ENCODE data around the gene GLB1L.
"Not testable (repeated sequence)": the region's sequence is repeated elsewhere in the genome, so short reads cannot be mapped to it uniquely, and the experiment has no call there.

The GLB1L gene

DNA sequence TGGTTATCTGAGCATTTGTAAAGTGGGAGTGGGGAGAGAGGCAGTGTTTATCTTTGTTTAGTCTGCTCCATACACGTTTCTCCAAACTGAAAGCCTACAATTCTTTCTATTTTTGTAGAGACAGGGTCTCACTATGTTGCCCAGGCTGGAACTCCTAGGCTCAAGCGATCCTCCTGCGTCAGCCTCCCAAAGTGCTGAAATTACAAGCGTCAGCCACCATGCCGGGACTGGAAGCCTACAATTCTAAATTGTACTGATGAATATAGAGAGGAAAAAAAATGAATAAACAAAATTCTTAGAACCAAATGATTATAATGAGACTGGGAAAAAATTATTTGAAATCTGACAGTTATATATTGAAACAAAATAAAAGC, 40.1 kb downstream of the GLB1L start:
- DNase-seq = no peak

DNA sequence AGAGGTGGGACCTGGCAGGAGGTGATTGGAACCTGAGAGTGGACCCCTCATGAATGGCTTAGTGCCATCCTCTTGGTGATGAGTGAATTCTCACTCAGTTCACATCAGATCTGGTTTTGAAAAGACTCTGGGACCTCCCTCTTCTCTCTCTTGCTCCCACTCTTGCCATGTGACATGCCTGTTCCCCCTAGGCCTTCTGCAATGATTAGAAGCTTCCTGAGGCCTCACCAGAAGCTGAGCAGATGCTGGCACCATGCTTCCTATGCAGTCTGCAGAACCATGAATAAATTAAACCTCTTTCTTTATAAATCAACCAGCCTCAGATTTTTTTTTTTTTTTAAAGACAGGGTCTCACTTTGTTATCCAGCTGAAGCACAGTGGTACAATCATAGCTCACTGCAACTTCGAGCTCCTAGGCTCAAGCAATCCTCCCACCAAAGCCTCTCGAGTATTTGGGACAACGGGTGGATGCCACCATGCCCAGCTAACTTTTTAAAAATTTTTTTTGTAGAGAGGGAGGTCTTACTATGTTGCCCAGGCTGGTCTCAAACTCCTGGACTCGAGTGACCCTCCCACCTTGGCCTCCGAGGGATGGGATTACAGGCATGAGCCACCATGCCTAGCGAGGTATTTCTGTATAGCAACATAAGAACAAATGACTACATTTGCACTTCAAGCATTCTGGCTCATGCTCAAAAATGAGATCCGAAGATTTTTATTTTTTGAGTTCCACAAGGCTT, 40.6 kb downstream of the GLB1L start:
- no peak for DNase-seq

DNA sequence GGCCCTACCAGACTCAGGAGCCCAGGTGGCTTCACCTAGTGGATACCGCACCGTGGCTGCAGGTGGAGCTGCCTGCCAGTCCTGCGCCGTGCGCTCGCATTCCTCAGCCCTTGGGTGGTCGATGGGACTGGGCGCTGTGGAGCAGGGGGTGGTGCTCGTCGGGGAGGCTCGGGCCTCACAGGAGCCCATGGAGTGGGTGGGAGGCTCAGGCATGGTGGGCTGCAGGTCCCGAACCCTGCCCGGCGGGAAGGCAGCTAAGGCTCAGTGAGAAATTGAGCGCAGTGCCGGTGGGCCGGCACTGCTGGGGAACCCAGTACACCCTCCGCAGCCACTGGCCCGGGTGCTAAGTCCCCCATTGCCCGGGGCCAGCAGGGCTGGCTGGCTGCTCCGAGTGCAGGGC, 43.9 kb downstream of the GLB1L start:
- not testable (repeated sequence) for DNase-seq

DNA sequence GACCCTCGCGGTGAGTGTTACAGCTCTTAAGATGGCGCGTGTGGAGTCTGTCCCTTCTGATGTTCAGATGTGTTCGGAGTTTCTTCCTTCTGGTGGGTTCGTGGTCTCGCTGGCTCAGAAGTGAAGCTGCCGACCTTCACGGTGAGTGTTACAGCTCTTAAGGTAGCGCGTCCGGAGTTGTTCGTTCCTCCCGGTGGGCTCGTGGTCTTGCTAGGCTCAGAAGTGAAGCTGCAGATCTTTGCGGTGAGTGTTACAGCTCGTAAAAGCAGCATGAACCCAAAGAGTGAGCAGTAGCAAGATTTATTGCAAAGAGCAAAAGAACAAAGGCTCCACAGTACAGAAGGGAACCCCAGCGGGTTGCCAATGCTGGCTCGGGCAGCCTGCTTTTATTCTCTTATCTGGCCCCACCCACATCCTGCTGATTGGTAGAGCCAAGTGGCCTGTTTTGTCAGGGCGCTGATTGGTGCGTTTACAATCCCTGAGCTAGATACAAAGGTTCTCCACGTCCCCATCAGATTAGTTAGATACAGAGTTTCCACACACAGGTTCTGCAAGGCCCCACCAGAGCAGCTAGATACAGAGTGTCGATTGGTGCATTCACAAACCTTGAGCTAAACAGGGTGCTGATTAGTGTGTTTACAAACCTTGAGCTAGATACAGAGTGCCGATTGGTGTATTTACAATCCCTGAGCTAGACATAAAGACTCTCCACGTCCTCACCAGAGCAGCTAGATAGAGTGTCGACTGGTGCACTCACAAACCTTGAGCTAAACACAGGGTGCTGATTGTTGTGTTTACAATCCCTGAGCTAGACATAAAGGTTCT, 44.5 kb downstream of the GLB1L start:
- not testable (repeated sequence) for DNase-seq

DNA sequence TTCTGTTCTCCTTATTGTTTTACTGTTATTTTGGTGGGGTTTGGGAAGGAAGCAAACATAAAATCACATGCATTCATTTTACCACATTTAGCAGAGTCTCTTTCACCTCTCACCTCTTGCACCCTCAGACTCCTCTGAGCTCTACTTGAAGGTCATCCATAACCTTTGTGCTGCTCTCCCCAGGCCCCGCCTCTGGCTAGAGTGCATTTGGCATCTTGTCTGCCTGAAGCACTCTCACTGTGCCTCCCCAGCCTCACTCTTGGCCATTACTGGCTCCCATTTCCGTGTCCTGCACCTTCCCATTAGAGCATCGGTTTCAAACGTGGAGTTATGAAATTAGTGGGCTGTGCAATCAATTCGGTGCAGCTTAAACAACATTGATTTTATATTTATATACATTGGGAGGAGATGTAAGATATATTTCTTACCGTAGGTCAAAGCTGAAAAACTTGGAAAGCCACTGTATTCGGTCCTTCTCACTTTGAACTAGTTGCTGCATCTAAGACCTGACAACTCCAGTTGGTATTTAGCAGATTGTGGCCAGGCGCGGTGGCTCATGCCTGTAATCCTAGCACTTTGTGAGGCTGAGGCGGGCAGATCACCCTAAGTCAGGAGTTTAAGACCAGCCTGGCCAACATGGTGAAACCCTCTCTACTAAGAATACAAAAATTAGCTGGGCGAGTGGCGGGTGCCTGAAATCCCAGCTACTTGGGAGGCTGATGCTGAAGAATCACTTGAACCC, 45.6 kb downstream of the GLB1L start:
- DNase-seq = no peak

DNA sequence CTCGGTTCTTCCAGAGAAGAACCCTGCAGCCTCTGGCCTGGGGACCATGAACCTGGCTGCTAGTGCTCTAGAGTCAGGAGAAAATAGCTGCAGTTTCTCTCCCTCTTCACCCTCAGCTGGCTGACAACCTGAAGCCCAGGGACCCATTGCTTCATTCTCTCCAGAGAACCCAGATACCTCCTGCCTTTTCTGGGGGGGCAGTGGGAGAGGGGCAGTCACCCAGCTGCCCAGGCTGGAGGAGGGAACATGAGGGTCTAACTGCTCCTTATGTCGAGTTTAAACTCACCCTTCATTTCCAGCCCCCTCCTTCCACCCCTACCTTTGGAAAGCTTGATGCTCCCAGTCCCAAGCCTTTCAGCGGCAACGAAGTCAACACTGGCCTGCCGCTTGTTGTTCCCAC, 46.3 kb downstream of the GLB1L start:
- no peak for DNase-seq

DNA sequence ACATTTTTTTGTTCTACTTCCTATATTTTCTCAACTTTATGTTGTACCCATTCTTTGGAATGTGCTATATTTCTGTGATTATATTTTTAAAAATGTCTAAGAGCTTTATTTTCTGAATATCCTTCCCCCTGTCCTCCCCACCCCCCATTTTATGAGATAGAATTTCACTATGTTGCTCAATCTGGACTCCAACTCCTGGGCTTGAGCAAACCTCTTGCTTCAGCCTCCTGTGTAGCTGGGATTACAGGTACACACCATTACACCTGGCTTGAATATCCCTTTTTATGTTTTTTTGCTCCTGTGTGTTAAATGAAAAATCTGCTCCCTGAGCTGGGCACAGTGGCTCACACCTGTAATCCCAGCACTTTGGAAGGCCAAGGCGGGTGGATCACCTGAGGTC, 47.9 kb downstream of the GLB1L start:
- no peak for DNase-seq

DNA sequence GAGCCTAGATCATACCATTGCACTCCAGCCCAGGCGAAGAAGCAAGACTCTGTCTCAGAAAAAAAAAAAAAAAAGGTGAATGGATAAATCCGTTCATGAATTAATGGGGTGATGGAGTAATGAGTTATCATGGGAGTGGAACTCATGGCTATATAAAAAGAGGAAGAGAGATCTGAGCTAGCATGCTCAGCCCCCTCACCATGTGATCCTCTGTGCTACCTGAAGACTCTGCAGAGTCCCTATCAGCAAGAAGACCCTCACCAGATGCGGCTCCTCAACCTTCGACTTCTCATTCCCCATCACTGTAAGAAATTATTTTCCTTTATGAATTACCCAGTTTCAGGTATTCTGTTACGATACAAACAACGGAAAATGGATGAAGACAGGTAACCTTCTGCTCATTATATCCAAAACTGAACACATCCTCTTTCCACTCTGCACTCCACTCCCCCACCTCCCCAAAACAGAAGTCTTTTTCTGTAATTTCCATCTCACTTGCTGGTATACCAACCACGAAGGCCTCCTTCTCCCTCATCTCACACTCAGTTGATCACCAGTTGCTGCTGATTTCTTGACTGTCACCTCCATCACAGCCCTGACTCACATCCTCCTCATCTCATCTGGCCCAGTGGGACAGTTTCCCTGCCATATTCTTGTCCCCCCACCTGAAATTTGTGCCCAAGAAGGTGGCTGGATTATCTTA, 58.3 kb downstream of the GLB1L start:
- no peak for DNase-seq

All from activated CD4-positive, alpha-beta T cell treated with anti-CD3 and anti-CD28 coated beads for 4 hours (primary cell).